Panc1 (cell line): ENCODE measurements around the gene NEK5. TPM values are rescaled to one million over a fixed set of nuclear protein-coding genes. Genes with fewer than 3 reads are reported as not detected.

Experiments
- ATAC-seq: fragments of 200-7000 bp; cut with Tn5 transposase; 2 replicates; pipeline ENCODE4 v1.9.1; 2020; ENCODE audit warnings: mild to moderate bottlenecking, moderate library complexity
- BruUV-seq: library from RNA; stranded (reverse); fragments of 400-500 nt; replicated peaks from 2 replicates; lab custom pipeline; 2021; lab: Mats Ljungman, UMichigan
- CTCF ChIA-PET: fragments of 300-600 bp; sonication (Branson Sonifier 250); formaldehyde crosslinking; loops from one replicate; lab custom pipeline; 2022; ENCODE audit warnings: antibody characterized with exemption; lab: Charles Lee
- POLR2A ChIA-PET: fragments of 300-600 bp; sonication (Branson Sonifier 250); formaldehyde crosslinking; loops from one replicate; lab custom pipeline; 2022; ENCODE audit warnings: antibody characterized with exemption; lab: Charles Lee
- DNase-seq: peaks from one replicate; pipeline ENCODE4 v3.0.0-alpha.2; 2010; ENCODE audit warnings: low read depth, low spot score
- H3K27ac ChIP-seq: 2 replicates; pipeline ENCODE4 v1.5.1; 2011; ENCODE audit warnings: mild to moderate bottlenecking, low read length, inconsistent platforms
- H3K27me3 ChIP-seq: fragments of 200-500 bp; sonication (Bioruptor generic); 2 replicates; pipeline ENCODE4 v1.6.0; 2014; ENCODE audit warnings: low read length, inconsistent platforms; ENCODE audit not compliant: control insufficient read depth, insufficient read depth
- H3K36me3 ChIP-seq: fragments of 200-500 bp; sonication (Bioruptor generic); 2 replicates; pipeline ENCODE4 v1.5.1; 2014; ENCODE audit warnings: inconsistent platforms, mild to moderate bottlenecking, low read length, moderate library complexity; ENCODE audit not compliant: control insufficient read depth, insufficient read depth
- H3K4me1 ChIP-seq: 2 replicates; pipeline ENCODE4 v1.5.1; 2011; ENCODE audit warnings: inconsistent platforms, mild to moderate bottlenecking, low read length, moderate library complexity; ENCODE audit not compliant: control insufficient read depth, insufficient read depth
- H3K4me3 ChIP-seq, 2 experiments: 2 replicates each; pipeline ENCODE4 v1.5.1; 2011 to 2012; ENCODE audit warnings: low read depth in 2 of 2, low read length in 2 of 2, mild to moderate bottlenecking in 2 of 2, inconsistent platforms in 1 of 2, moderate library complexity in 1 of 2
- H3K9me3 ChIP-seq: fragments of 200-500 bp; sonication (Bioruptor generic); 2 replicates; pipeline ENCODE4 v1.5.1; 2014; ENCODE audit warnings: low read depth, mild to moderate bottlenecking, inconsistent platforms, low read length, moderate library complexity; ENCODE audit not compliant: control insufficient read depth, insufficient read depth
- POLR2AphosphoS5 ChIP-seq: IDR thresholded peaks from 2 replicates; pipeline ENCODE4 v1.6.1; 2012; ENCODE audit warnings: mild to moderate bottlenecking, low read depth, low read length, moderate library complexity
- SIN3A ChIP-seq: IDR thresholded peaks from 2 replicates; pipeline ENCODE4 v1.6.1; 2012; ENCODE audit warnings: low read depth, mild to moderate bottlenecking, low read length, moderate library complexity, borderline replicate concordance; ENCODE audit not compliant: insufficient read depth
- TCF7L2 ChIP-seq: IDR thresholded peaks from 2 replicates; pipeline ENCODE4 v1.6.1; 2011; ENCODE audit warnings: mild to moderate bottlenecking, low read depth, low read length, inconsistent platforms
- in situ Hi-C: cut with HindIII; loops from 2 replicates; pipeline ENCODE4 v1.10.0; 2016; ENCODE audit warnings: low sequenced_read_pairs, low pct_unique_long_range_greater_than_20kb
- intact Hi-C: fragments of 100-400 bp; cut with micrococcal nuclease; formaldehyde crosslinking; loops from one replicate; pipeline ENCODE4 v1.10.0; 2022; ENCODE audit not compliant: unreplicated experiment
- total RNA-seq: library from RNA; stranded (reverse); gene quantifications from one replicate; pipeline ENCODE4 v1.2.1, GENCODE V29; 2021; ENCODE audit not compliant: unreplicated experiment
- TF ChIP-seq, protein P1 (sequence below), 2 experiments: IDR thresholded peaks; 2 replicates each; pipeline ENCODE4 v1.6.1; 2011 to 2012; ENCODE audit warnings: low read depth in 2 of 2, control low read depth in 1 of 2, low read length in 1 of 2, mild to moderate bottlenecking in 1 of 2, moderate library complexity in 1 of 2; ENCODE audit not compliant: insufficient read depth in 1 of 2
- TF ChIP-seq, protein P2 (sequence below): fragments of 450-650 bp; IDR thresholded peaks from 2 replicates; pipeline ENCODE4 v1.5.1; 2017; ENCODE audit warnings: mild to moderate bottlenecking

NEK5 gene
- total RNA-seq, 1 experiment from 2014 or later, result 0.08 TPM

DNA sequence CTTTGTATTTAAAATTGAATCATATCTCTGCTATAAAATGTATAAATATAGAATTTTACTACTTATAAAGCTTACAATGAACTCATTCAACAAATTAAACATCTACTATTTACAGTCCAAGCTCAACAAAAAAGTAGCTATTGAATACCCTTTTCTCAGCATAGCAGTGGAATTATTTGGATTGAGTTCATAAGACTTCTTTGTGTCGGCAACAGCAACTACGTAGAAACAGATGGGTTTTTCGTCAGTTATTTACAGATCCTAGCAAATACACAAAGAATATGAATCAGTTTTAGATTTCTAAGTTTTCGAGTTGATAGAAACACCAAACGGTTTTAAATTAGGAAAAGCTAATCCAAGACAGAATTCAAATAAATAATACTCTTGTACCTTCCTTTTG is 41.0 kb upstream of the NEK5 start:
- intact Hi-C loops (no loop called here), in situ Hi-C loops (no loop called here)
- no TSS peak for BruUV-seq
- H3K27ac ChIP-seq, result no peak overlapping the region
- no peaks in the 10 kb centered on the region for H3K27me3 ChIP-seq
- ChIA-PET POLR2A (no interaction called here), CTCF (no interaction called here)
- no peak for DNase-seq
- H3K4me1 ChIP-seq, result no peaks in the 10 kb centered on the region
- no peaks in the 10 kb centered on the region for H3K9me3 ChIP-seq
- no peaks in the 10 kb centered on the region for H3K36me3 ChIP-seq
- no peak for ATAC-seq
- TF ChIP-seq, protein P1, sequence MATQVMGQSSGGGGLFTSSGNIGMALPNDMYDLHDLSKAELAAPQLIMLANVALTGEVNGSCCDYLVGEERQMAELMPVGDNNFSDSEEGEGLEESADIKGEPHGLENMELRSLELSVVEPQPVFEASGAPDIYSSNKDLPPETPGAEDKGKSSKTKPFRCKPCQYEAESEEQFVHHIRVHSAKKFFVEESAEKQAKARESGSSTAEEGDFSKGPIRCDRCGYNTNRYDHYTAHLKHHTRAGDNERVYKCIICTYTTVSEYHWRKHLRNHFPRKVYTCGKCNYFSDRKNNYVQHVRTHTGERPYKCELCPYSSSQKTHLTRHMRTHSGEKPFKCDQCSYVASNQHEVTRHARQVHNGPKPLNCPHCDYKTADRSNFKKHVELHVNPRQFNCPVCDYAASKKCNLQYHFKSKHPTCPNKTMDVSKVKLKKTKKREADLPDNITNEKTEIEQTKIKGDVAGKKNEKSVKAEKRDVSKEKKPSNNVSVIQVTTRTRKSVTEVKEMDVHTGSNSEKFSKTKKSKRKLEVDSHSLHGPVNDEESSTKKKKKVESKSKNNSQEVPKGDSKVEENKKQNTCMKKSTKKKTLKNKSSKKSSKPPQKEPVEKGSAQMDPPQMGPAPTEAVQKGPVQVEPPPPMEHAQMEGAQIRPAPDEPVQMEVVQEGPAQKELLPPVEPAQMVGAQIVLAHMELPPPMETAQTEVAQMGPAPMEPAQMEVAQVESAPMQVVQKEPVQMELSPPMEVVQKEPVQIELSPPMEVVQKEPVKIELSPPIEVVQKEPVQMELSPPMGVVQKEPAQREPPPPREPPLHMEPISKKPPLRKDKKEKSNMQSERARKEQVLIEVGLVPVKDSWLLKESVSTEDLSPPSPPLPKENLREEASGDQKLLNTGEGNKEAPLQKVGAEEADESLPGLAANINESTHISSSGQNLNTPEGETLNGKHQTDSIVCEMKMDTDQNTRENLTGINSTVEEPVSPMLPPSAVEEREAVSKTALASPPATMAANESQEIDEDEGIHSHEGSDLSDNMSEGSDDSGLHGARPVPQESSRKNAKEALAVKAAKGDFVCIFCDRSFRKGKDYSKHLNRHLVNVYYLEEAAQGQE (IDR thresholded peaks at IDR 0.05; ENCODE audit: insufficient read depth in 1 of 2, low read depth in 2 of 2, low read length in 1 of 2), result no peak
- no peak for TF ChIP-seq SIN3A
- no peak for TF ChIP-seq TCF7L2
- TF ChIP-seq POLR2AphosphoS5, result no peak
- TF ChIP-seq, protein P2, sequence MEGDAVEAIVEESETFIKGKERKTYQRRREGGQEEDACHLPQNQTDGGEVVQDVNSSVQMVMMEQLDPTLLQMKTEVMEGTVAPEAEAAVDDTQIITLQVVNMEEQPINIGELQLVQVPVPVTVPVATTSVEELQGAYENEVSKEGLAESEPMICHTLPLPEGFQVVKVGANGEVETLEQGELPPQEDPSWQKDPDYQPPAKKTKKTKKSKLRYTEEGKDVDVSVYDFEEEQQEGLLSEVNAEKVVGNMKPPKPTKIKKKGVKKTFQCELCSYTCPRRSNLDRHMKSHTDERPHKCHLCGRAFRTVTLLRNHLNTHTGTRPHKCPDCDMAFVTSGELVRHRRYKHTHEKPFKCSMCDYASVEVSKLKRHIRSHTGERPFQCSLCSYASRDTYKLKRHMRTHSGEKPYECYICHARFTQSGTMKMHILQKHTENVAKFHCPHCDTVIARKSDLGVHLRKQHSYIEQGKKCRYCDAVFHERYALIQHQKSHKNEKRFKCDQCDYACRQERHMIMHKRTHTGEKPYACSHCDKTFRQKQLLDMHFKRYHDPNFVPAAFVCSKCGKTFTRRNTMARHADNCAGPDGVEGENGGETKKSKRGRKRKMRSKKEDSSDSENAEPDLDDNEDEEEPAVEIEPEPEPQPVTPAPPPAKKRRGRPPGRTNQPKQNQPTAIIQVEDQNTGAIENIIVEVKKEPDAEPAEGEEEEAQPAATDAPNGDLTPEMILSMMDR, result no peak
- H3K4me3 ChIP-seq, result no peak overlapping the region

DNA sequence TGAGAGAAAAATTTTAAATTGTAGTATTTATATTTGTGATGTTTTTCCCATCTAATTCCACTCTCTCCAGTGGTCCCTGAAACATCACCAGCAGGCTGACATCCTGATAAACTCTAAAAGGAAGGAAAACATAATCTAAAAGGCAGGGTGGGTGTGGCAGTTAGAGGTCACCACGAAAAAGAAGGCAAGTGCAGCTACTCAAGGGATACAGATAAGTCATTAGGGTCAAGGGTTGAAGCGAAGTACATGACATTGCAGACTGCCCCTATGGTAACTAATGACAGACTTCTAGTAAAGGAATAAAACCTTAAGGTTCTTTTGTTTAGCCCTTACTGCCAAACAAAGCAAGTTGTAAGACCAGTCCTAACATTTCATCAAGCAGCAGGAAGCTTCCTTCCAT is 36.5 kb upstream of the NEK5 start:
- in situ Hi-C loops (no loop called here), intact Hi-C loops (no loop called here)
- ChIA-PET POLR2A (interaction anchor here (0.6 kb wide), 1 partner anchor 23 kb away, joined by 3 read pairs; no protein-coding TSS in a partner anchor), CTCF (no interaction called here)
- no TSS peak for BruUV-seq
- H3K36me3 ChIP-seq, result no peaks in the 10 kb centered on the region
- ATAC-seq, result no peak
- no peak overlapping the region for H3K4me3 ChIP-seq
- no peak overlapping the region for H3K27ac ChIP-seq
- no peak for DNase-seq
- H3K27me3 ChIP-seq, result no peaks in the 10 kb centered on the region
- TF ChIP-seq TCF7L2 (no peak), SIN3A (no peak), POLR2AphosphoS5 (no peak)
- TF ChIP-seq, protein P1 (IDR thresholded peaks at IDR 0.05; ENCODE audit: insufficient read depth in 1 of 2, low read depth in 2 of 2, low read length in 1 of 2), result no peak
- TF ChIP-seq, protein P2, result no peak
- no peaks in the 10 kb centered on the region for H3K4me1 ChIP-seq
- no peaks in the 10 kb centered on the region for H3K9me3 ChIP-seq
